Endodermal cell (in vitro differentiated cells): ENCODE data around the gene TRMT112. TPM values are rescaled to one million over a fixed set of nuclear protein-coding genes. Genes with fewer than 3 reads are reported as not detected.
A peak's percentile ranks its signal among the peaks of the same experiment; 100 is the strongest.

Experiments used
- DNase-seq: peaks from one replicate; pipeline ENCODE4 v3.0.0-alpha.2; 2017
- H3K27ac ChIP-seq: 2 replicates; pipeline ENCODE4 v1.5.1; 2013; ENCODE audit warnings: mild to moderate bottlenecking, low read depth, low read length, moderate library complexity
- H3K27me3 ChIP-seq: 2 replicates; pipeline ENCODE4 v1.6.1; 2013; ENCODE audit warnings: mild to moderate bottlenecking, low read length, moderate library complexity; ENCODE audit not compliant: insufficient read depth, control insufficient read depth, poor library complexity, severe bottlenecking
- H3K36me3 ChIP-seq: 2 replicates; pipeline ENCODE4 v1.7.0; 2013; ENCODE audit warnings: mild to moderate bottlenecking, low read length, moderate library complexity; ENCODE audit not compliant: control insufficient read depth, insufficient read depth
- H3K4me1 ChIP-seq: one replicate; pipeline ENCODE4 v1.7.0; 2013; ENCODE audit warnings: low read length; ENCODE audit not compliant: control insufficient read depth, insufficient read depth
- H3K4me3 ChIP-seq: 2 replicates; pipeline ENCODE4 v1.5.1; 2013; ENCODE audit warnings: mild to moderate bottlenecking, low read length, moderate library complexity
- H3K9ac ChIP-seq: 2 replicates; pipeline ENCODE4 v1.6.1; 2013; ENCODE audit warnings: mild to moderate bottlenecking, low read length, moderate library complexity; ENCODE audit not compliant: poor library complexity, severe bottlenecking; ENCODE audit errors: extremely low read depth
- H3K9me3 ChIP-seq: 2 replicates; pipeline ENCODE4 v1.6.1; 2013; ENCODE audit warnings: mild to moderate bottlenecking, low read length, moderate library complexity; ENCODE audit not compliant: control insufficient read depth
- H3K27ac Mint-ChIP-seq: 2 replicates; pipeline ENCODE4 v1.8.0; 2020; ENCODE audit warnings: mixed read lengths
- H3K27me3 Mint-ChIP-seq: 2 replicates; pipeline ENCODE4 v1.8.0; 2021; ENCODE audit warnings: mild to moderate bottlenecking, mixed read lengths; ENCODE audit not compliant: insufficient read depth
- H3K36me3 Mint-ChIP-seq: 2 replicates; pipeline ENCODE4 v1.8.0; 2020; ENCODE audit warnings: low read depth, mixed read lengths
- H3K4me1 Mint-ChIP-seq: 2 replicates; pipeline ENCODE4 v1.8.0; 2020; ENCODE audit warnings: mixed read lengths
- H3K4me3 Mint-ChIP-seq: 2 replicates; pipeline ENCODE4 v1.8.0; 2020; ENCODE audit warnings: mild to moderate bottlenecking, moderate library complexity, mixed read lengths
- H3K9me3 Mint-ChIP-seq: 2 replicates; pipeline ENCODE4 v1.8.0; 2020; ENCODE audit warnings: mild to moderate bottlenecking, mixed read lengths
- CTCF ChIP-seq: fragments of 200-600 bp; sonication (generic); conservative IDR thresholded peaks from 2 replicates; pipeline ENCODE4 v1.5.0; 2021; ENCODE audit warnings: antibody characterized with exemption, mild to moderate bottlenecking
- WGBS, 2 experiments: methylation state at CpG; one replicate each; pipeline versions ENCODE4 v1.1.5 to v1.1.7; 2013; ENCODE audit warnings: missing lambda C conversion rate in 2 of 2, mixed read lengths in 1 of 2; ENCODE audit not compliant: insufficient coverage in 1 of 2, insufficient read length in 1 of 2; 5-methylcytosine and 5-hydroxymethylcytosine counted together
- total RNA-seq, 2 donors: library from RNA; stranded (reverse); fragmentation: NEBNext Ultra II Directional in 1 of 2; extraction: Animal tissue kit (Norgen Biotek cat#: 25700) in 1 of 2; gene quantifications; 2 replicates in 1 of 2; 3 replicates in 1 of 2; pipeline ENCODE4 v1.2.1, GENCODE V29; 2021

The TRMT112 gene
- total RNA-seq, 2 donors from 2014 or later: 265 to 352 TPM

- WGBS, 2 experiments: 0 to 1% methylated on average over 23 to 81 of the region's 81 CpGs
- H3K36me3 ChIP-seq: peaks cover 4% of the 10 kb centered on the region
- peaks cover 25% of the 10 kb centered on the region for H3K27me3 ChIP-seq
- H3K27ac ChIP-seq: peak within 1 kb of the TSS; percentile 64
- peak within 1 kb of the TSS; percentile 95 for H3K4me3 ChIP-seq
- no peaks in the 10 kb centered on the region for H3K4me1 ChIP-seq
- peak; percentile 99 for DNase-seq
- peak within 1 kb of the TSS; percentile 67 for H3K9ac ChIP-seq
- H3K9me3 ChIP-seq: no peaks in the 10 kb centered on the region
- Mint-ChIP-seq H3K36me3 (peaks cover 11% of the 10 kb centered on the region), H3K27ac (peak within 1 kb of the TSS; percentile 97), H3K4me1 (peaks cover 8% of the 10 kb centered on the region), H3K4me3 (peak within 1 kb of the TSS; percentile 90), H3K27me3 (peaks cover 24% of the 10 kb centered on the region), H3K9me3 (no peaks in the 10 kb centered on the region)
- TF ChIP-seq CTCF: no peak
Observed at GRCh38 chr11:64305075-64305690, 12.2 kb downstream of the TRMT112 start, which contains the start of gene ESRRA. Gene ESRRA (plus strand): TSS chr11:64305524. CDS start chr11:64307180, 1,656 bp downstream.

GRCh38 chr11:64304316-64305072 lies 12.9 kb downstream of the TRMT112 start:
- Mint-ChIP-seq H3K9me3 (no peaks in the 10 kb centered on the region), H3K36me3 (peaks cover 8% of the 10 kb centered on the region), H3K27me3 (peaks cover 30% of the 10 kb centered on the region), H3K4me1 (peaks cover 8% of the 10 kb centered on the region), H3K27ac (peak overlapping the region; percentile 97), H3K4me3 (peak overlapping the region; percentile 90)
- peaks cover 32% of the 10 kb centered on the region for H3K27me3 ChIP-seq
- H3K9ac ChIP-seq: peak overlapping the region; percentile 67
- peak; percentile 99 for DNase-seq
- 1% methylated on average over 32 to 46 of the region's 46 CpGs for WGBS, 2 experiments
- H3K36me3 ChIP-seq: peaks cover 4% of the 10 kb centered on the region
- TF ChIP-seq CTCF: peak; percentile 95
- peak overlapping the region; percentile 64 for H3K27ac ChIP-seq
- no peaks in the 10 kb centered on the region for H3K9me3 ChIP-seq
- no peaks in the 10 kb centered on the region for H3K4me1 ChIP-seq
- peak overlapping the region; percentile 88 for H3K4me3 ChIP-seq

- H3K4me1 ChIP-seq: no peaks in the 10 kb centered on the region
- H3K27me3 ChIP-seq: peaks cover 37% of the 10 kb centered on the region
- peaks cover 36% of the 10 kb centered on the region for H3K27me3 Mint-ChIP-seq
- peak overlapping the region; percentile 88 for H3K4me3 ChIP-seq
- no peaks in the 10 kb centered on the region for H3K9me3 Mint-ChIP-seq
- H3K36me3 ChIP-seq: peaks cover 4% of the 10 kb centered on the region
- no peak overlapping the region for H3K27ac ChIP-seq
- WGBS, 2 experiments: 51 to 80% methylated on average over 2 to 5 of the region's 5 CpGs
- peaks cover 5% of the 10 kb centered on the region for H3K36me3 Mint-ChIP-seq
- H3K4me1 Mint-ChIP-seq: peaks cover 8% of the 10 kb centered on the region
- DNase-seq: no peak
- H3K9me3 ChIP-seq: no peaks in the 10 kb centered on the region
- no peak overlapping the region for H3K9ac ChIP-seq
- H3K27ac Mint-ChIP-seq: no peak overlapping the region
- peak overlapping the region; percentile 90 for H3K4me3 Mint-ChIP-seq
- TF ChIP-seq CTCF: no peak
Observed at GRCh38 chr11:64304032-64304315, 13.4 kb downstream of the TRMT112 start.
